Motor neuron (in vitro differentiated cells): ENCODE measurements around the gene CIITA. TPM values are rescaled to one million over a fixed set of nuclear protein-coding genes. Genes with fewer than 3 reads are reported as not detected.

ENCODE experiments used
- ATAC-seq, 8 experiments: fragments of 200-7000 bp; cut with Tn5 transposase; replicated peaks in 6 of 8; 2 replicates each; pipeline ENCODE4 v1.8.0; 2021; ENCODE audit warnings: mild to moderate bottlenecking in 8 of 8, moderate library complexity in 8 of 8
- H3K27ac ChIP-seq, 2 donors: fragments of 250-450 bp; sonication (Bioruptor Pico); 2 replicates each; pipeline ENCODE4 v1.9.0; 2021; ENCODE audit warnings: antibody characterized with exemption in 2 of 2, mild to moderate bottlenecking in 2 of 2, moderate library complexity in 1 of 2
- H3K4me1 ChIP-seq, 2 donors: fragments of 250-450 bp; sonication (Bioruptor Pico); replicated peaks in 1 of 2; 2 replicates each; pipeline ENCODE4 v1.6.1; 2021; ENCODE audit warnings: antibody characterized with exemption in 2 of 2, mild to moderate bottlenecking in 2 of 2, moderate library complexity in 1 of 2
- H3K4me3 ChIP-seq, 5 donors: fragments of 250-450 bp; sonication (Bioruptor Pico); 2 replicates each; pipeline ENCODE4 v1.9.0; 2021; ENCODE audit warnings: antibody characterized with exemption in 5 of 5, mild to moderate bottlenecking in 5 of 5, moderate library complexity in 4 of 5
- WGBS, 10 experiments: fragments of 450-650 bp; shearing (Covaris generic); methylation state at CpG; one replicate each; pipeline ENCODE4 v1.0.0; 2022; 5-methylcytosine and 5-hydroxymethylcytosine counted together
- in situ Hi-C, 9 experiments: fragments of 400-800 bp; cut with MboI; loops; one replicate each; pipeline ENCODE4 v1.15.0; 2021; ENCODE audit warnings: low sequenced_read_pairs in 9 of 9, low pct_unique_long_range_greater_than_20kb in 2 of 9; ENCODE audit not compliant: unreplicated experiment in 9 of 9
- total RNA-seq, 8 experiments: library from RNA; unstranded; fragments of 300-600 nt; gene quantifications; 2 replicates each; pipeline versions ENCODE4 v1.2.3 to v1.2.4, GENCODE V29; 2022

The CIITA gene
- total RNA-seq, 8 experiments from 2014 or later = 0.38 to 5.0 (median 1.8) TPM

- no peak overlapping the region for H3K27ac ChIP-seq
- no peak overlapping the region for H3K4me3 ChIP-seq
- no peaks in the 10 kb centered on the region for H3K4me1 ChIP-seq
- WGBS, 10 experiments = 17 to 85% (median 73%) methylated on average over 1 to 7 of the region's 8 CpGs; no CpG with 5 or more reads in 3 of the 10 experiments
- in situ Hi-C loops = no loop called here
- ATAC-seq = no peak
Observed at GRCh38 chr16:10877472-10877946, 507 bp downstream of the CIITA start.

GRCh38 chr16:10878328-10878643 lies 1.3 kb downstream of the CIITA start:
- no peaks in the 10 kb centered on the region for H3K4me1 ChIP-seq
- in situ Hi-C loops = no loop called here

GRCh38 chr16:10878644-10879501 lies 1.9 kb downstream of the CIITA start:
- no peak overlapping the region for H3K27ac ChIP-seq
- ATAC-seq = peak in 3 of 8 experiments; percentile 78 to 91 (median 90)
- in situ Hi-C loops = no loop called here
- 0 to 55% (median 8%) methylated on average over 1 to 15 of the region's 49 CpGs; no CpG with 5 or more reads in 3 of the 10 experiments for WGBS, 10 experiments
- H3K4me1 ChIP-seq = no peaks in the 10 kb centered on the region
- no peak overlapping the region for H3K4me3 ChIP-seq

More at GRCh38 chr16:10878328-10878643, 1.3 kb downstream of the CIITA start:
- 0 to 80% (median 14%) methylated on average over 1 to 3 of the region's 4 CpGs; no CpG with 5 or more reads in 4 of the 10 experiments for WGBS, 10 experiments
- Histone ChIP-seq H3K27ac (no peak overlapping the region), H3K4me3 (no peak overlapping the region)
- ATAC-seq = no peak

- no peak overlapping the region for H3K27ac ChIP-seq
- no peak overlapping the region for H3K4me3 ChIP-seq
- no peaks in the 10 kb centered on the region for H3K4me1 ChIP-seq
- in situ Hi-C loops = no loop called here
- WGBS, 10 experiments = 0 to 76% (median 61%) methylated on average over 1 to 12 of the region's 21 CpGs; no CpG with 5 or more reads in 2 of the 10 experiments
- ATAC-seq = no peak
Observed at GRCh38 chr16:10879681-10880589, 2.9 kb downstream of the CIITA start.

GRCh38 chr16:10880594-10881452 lies 3.8 kb downstream of the CIITA start:
- Histone ChIP-seq H3K4me3 (no peak overlapping the region), H3K27ac (no peak overlapping the region), H3K4me1 (no peaks in the 10 kb centered on the region)
- WGBS, 10 experiments = 62 to 96% (median 80%) methylated on average over 1 to 9 of the region's 10 CpGs
- in situ Hi-C loops = no loop called here
- no peak for ATAC-seq

- WGBS, 10 experiments = 42 to 100% (median 59%) methylated on average over 1 to 7 of the region's 7 CpGs
- no peak overlapping the region for H3K27ac ChIP-seq
- ATAC-seq = no peak
- no peaks in the 10 kb centered on the region for H3K4me1 ChIP-seq
- in situ Hi-C loops = no loop called here
- no peak overlapping the region for H3K4me3 ChIP-seq
Observed at GRCh38 chr16:10881479-10882030, 4.6 kb downstream of the CIITA start.

GRCh38 chr16:10883004-10883403 lies 6.0 kb downstream of the CIITA start:
- WGBS, 10 experiments = 59 to 100% (median 67%) methylated on average over 1 to 4 of the region's 7 CpGs; no CpG with 5 or more reads in 3 of the 10 experiments
- no peak for ATAC-seq
- no peaks in the 10 kb centered on the region for H3K4me1 ChIP-seq

GRCh38 chr16:10885246-10885645 lies 8.2 kb downstream of the CIITA start:
- no peak for ATAC-seq

More at GRCh38 chr16:10883004-10883403, 6.0 kb downstream of the CIITA start:
- H3K4me3 ChIP-seq = no peak overlapping the region
- no peak overlapping the region for H3K27ac ChIP-seq
- in situ Hi-C loops = no loop called here

GRCh38 chr16:10888320-10888937 lies 11.4 kb downstream of the CIITA start:
- no peak for ATAC-seq
- in situ Hi-C loops = no loop called here
- 7 to 83% (median 70%) methylated on average over 1 to 9 of the region's 10 CpGs for WGBS, 10 experiments
- Histone ChIP-seq H3K4me1 (no peaks in the 10 kb centered on the region), H3K27ac (no peak overlapping the region), H3K4me3 (no peak overlapping the region)

More at GRCh38 chr16:10885246-10885645, 8.2 kb downstream of the CIITA start:
- WGBS, 10 experiments = 0 to 94% (median 58%) methylated on average over 1 to 5 of the region's 6 CpGs; no CpG with 5 or more reads in 2 of the 10 experiments
- no peaks in the 10 kb centered on the region for H3K4me1 ChIP-seq
- in situ Hi-C loops = no loop called here
- no peak overlapping the region for H3K27ac ChIP-seq
- no peak overlapping the region for H3K4me3 ChIP-seq

GRCh38 chr16:10889855-10890254 lies 12.9 kb downstream of the CIITA start:
- Histone ChIP-seq H3K4me1 (no peaks in the 10 kb centered on the region), H3K4me3 (no peak overlapping the region), H3K27ac (no peak overlapping the region)
- no peak for ATAC-seq
- 0 to 100% (median 54%) methylated on average over 1 to 2 of the region's 4 CpGs; no CpG with 5 or more reads in 3 of the 10 experiments for WGBS, 10 experiments
- in situ Hi-C loops = no loop called here

GRCh38 chr16:10892782-10893318 lies 15.8 kb downstream of the CIITA start:
- in situ Hi-C loops = no loop called here
- no peak overlapping the region for H3K27ac ChIP-seq
- WGBS, 10 experiments = 20 to 90% (median 40%) methylated on average over 1 to 4 of the region's 5 CpGs; no CpG with 5 or more reads in 3 of the 10 experiments
- no peaks in the 10 kb centered on the region for H3K4me1 ChIP-seq
- H3K4me3 ChIP-seq = no peak overlapping the region
- no peak for ATAC-seq
